Activated CD8-positive, alpha-beta T cell treated with anti-CD3 and anti-CD28 coated beads for 36 hours (primary cell): ENCODE measurements around the gene TBC1D1. TPM values are rescaled to one million over a fixed set of nuclear protein-coding genes. Genes with fewer than 3 reads are reported as not detected.

Source experiments
- ATAC-seq: fragments of 200-7000 bp; cut with Tn5 transposase; one replicate; pipeline ENCODE4 v1.10.0; 2021; ENCODE audit warnings: mild to moderate bottlenecking, moderate library complexity
- CTCF ChIA-PET: fragments of 350-600 bp; sonication (Branson Sonifier 250); formaldehyde crosslinking; loops from one replicate; lab custom pipeline; 2021; ENCODE audit warnings: antibody characterized with exemption; lab: Charles Lee
- POLR2A ChIA-PET: fragments of 350-600 bp; sonication (Branson Sonifier 250); formaldehyde crosslinking; loops from one replicate; lab custom pipeline; 2021; ENCODE audit warnings: antibody characterized with exemption; lab: Charles Lee
- DNase-seq: peaks from one replicate; pipeline ENCODE4 v3.0.0-alpha.2; 2020
- H3K27ac Mint-ChIP-seq: one replicate; pipeline ENCODE4 v1.8.0; 2021; ENCODE audit warnings: mild to moderate bottlenecking, mixed read lengths
- H3K27me3 Mint-ChIP-seq: one replicate; pipeline ENCODE4 v1.8.0; 2021; ENCODE audit warnings: mixed read lengths
- H3K36me3 Mint-ChIP-seq: one replicate; pipeline ENCODE4 v1.8.0; 2021; ENCODE audit warnings: low read depth, mixed read lengths
- H3K4me1 Mint-ChIP-seq: one replicate; pipeline ENCODE4 v1.8.0; 2021; ENCODE audit warnings: low read depth, mixed read lengths
- H3K4me3 Mint-ChIP-seq: one replicate; pipeline ENCODE4 v1.8.0; 2021; ENCODE audit warnings: mild to moderate bottlenecking, moderate library complexity, mixed read lengths
- H3K9me3 Mint-ChIP-seq: one replicate; pipeline ENCODE4 v1.8.0; 2021; ENCODE audit warnings: mixed read lengths
- intact Hi-C: fragments of 100-400 bp; cut with micrococcal nuclease; formaldehyde crosslinking; loops from one replicate; pipeline ENCODE4 v1.10.0; 2022
- total RNA-seq, 2 experiments: library from RNA; stranded (reverse); gene quantifications; one replicate each; pipeline ENCODE4 v1.2.3, GENCODE V29; 2021
- TF ChIP-seq, protein P1 (sequence below): fragments of 200-600 bp; IDR thresholded peaks from one replicate; pipeline ENCODE4 v1.8.0; 2022; ENCODE audit warnings: antibody characterized with exemption, mild to moderate bottlenecking

TBC1D1 gene
- total RNA-seq, 2 experiments from 2014 or later, result 79.4 to 91.4 TPM

DNA sequence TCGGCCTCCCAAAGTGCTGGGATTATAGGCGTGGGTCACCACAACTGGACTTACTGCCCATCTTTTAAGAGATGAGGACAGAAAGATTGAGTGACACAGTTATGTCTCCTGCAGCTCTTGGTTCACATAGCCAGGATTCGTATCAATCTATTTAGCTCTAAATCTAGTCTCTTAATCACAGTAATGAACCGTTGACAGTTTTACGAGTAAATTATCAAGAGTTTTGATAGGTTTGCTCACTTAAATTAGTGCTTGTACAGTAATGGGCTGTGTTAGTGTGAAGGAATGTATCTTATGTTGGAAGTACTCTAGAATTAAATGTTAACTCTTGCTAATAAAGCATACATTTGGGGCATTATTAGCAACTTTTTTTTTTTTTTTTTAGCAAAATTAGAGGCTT, 175.0 kb downstream of the TBC1D1 start:
- CTCF ChIA-PET, result interaction anchor here (2.6 kb wide), 1 partner anchor 253 kb away, joined by 6 read pairs; no protein-coding TSS in a partner anchor
- no peak for DNase-seq
- intact Hi-C loops, result loop anchor here (10.0 kb wide), 2 partner anchors 249 to 609 kb away; no protein-coding TSS in a partner anchor

DNA sequence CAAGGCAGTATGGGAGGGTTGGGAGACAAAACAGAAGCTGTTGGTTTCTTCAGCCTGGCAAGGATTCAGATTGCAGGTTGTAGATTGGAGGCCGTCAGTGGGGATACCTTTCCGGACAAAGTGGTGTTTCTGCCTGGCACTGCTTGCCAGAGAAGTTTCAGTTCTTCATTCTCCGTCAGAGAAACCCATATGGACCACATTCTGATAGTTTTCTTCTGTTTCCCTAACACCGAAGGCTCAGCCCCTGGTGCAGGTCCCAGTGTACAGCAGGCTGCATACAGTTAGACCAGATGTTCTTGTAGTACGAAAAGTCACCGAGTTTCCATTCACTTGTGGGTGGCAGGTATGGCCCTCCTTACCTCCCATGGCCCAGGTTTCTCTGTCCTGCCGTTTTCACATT, 176.6 kb downstream of the TBC1D1 start:
- ATAC-seq, result no peak
- ChIA-PET POLR2A (no interaction called here), CTCF (no interaction called here)
- Mint-ChIP-seq H3K36me3 (peaks cover 5% of the 10 kb centered on the region), H3K4me1 (peaks cover 20% of the 10 kb centered on the region), H3K4me3 (no peak overlapping the region), H3K27me3 (no peaks in the 10 kb centered on the region), H3K9me3 (no peaks in the 10 kb centered on the region), H3K27ac (no peak overlapping the region)
- TF ChIP-seq, protein P1, sequence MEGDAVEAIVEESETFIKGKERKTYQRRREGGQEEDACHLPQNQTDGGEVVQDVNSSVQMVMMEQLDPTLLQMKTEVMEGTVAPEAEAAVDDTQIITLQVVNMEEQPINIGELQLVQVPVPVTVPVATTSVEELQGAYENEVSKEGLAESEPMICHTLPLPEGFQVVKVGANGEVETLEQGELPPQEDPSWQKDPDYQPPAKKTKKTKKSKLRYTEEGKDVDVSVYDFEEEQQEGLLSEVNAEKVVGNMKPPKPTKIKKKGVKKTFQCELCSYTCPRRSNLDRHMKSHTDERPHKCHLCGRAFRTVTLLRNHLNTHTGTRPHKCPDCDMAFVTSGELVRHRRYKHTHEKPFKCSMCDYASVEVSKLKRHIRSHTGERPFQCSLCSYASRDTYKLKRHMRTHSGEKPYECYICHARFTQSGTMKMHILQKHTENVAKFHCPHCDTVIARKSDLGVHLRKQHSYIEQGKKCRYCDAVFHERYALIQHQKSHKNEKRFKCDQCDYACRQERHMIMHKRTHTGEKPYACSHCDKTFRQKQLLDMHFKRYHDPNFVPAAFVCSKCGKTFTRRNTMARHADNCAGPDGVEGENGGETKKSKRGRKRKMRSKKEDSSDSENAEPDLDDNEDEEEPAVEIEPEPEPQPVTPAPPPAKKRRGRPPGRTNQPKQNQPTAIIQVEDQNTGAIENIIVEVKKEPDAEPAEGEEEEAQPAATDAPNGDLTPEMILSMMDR, result no peak
- intact Hi-C loops, result loop anchor here (10.0 kb wide), 2 partner anchors 247 to 607 kb away; no protein-coding TSS in a partner anchor
- DNase-seq, result no peak

More for the DNA sequence above, 175.0 kb downstream of the TBC1D1 start:
- POLR2A ChIA-PET, result no interaction called here
- H3K27me3 Mint-ChIP-seq, result no peaks in the 10 kb centered on the region
- TF ChIP-seq, protein P1, result no peak
- peaks cover 7% of the 10 kb centered on the region for H3K36me3 Mint-ChIP-seq
- H3K9me3 Mint-ChIP-seq, result no peaks in the 10 kb centered on the region
- H3K4me1 Mint-ChIP-seq, result peaks cover 21% of the 10 kb centered on the region
- no peak for ATAC-seq
- H3K27ac Mint-ChIP-seq, result no peak overlapping the region
- H3K4me3 Mint-ChIP-seq, result no peak overlapping the region

DNA sequence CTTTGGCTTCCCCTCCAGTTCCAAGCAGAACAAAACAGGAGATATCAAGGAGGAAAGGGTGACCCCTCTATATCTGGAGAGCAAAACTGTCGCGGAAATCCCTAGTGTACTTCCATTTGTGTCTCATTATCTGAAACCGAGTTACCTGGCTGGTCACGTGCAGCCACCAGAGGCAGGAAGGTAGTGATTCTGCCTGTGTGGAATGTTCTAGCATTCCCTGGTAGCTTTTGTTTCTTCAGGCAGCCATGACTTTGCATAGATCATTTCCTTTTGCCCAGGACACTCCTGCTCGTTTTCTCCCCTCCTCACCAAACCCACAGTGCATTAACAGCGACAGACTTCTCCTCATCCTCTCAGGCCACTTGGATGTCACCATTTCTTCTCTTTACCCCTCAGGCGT, 177.2 kb downstream of the TBC1D1 start:
- no peaks in the 10 kb centered on the region for H3K27me3 Mint-ChIP-seq
- no peaks in the 10 kb centered on the region for H3K9me3 Mint-ChIP-seq
- TF ChIP-seq, protein P1, result no peak
- POLR2A ChIA-PET, result interaction anchor here (1.2 kb wide), 1 partner anchor 493 kb away, joined by 3 read pairs; no protein-coding TSS in a partner anchor
- no peak overlapping the region for H3K27ac Mint-ChIP-seq
- CTCF ChIA-PET, result interaction anchor here (1.0 to 2.1 kb wide), 5 partner anchors 10 to 252 kb away, joined by 3 to 13 read pairs (median 5); no protein-coding TSS in a partner anchor
- intact Hi-C loops, result loop anchor here (10.0 kb wide), 2 partner anchors 247 to 607 kb away; no protein-coding TSS in a partner anchor
- H3K36me3 Mint-ChIP-seq, result peaks cover 10% of the 10 kb centered on the region
- ATAC-seq (no peak), DNase-seq (no peak)
- peaks cover 19% of the 10 kb centered on the region for H3K4me1 Mint-ChIP-seq
- H3K4me3 Mint-ChIP-seq, result no peak overlapping the region

DNA sequence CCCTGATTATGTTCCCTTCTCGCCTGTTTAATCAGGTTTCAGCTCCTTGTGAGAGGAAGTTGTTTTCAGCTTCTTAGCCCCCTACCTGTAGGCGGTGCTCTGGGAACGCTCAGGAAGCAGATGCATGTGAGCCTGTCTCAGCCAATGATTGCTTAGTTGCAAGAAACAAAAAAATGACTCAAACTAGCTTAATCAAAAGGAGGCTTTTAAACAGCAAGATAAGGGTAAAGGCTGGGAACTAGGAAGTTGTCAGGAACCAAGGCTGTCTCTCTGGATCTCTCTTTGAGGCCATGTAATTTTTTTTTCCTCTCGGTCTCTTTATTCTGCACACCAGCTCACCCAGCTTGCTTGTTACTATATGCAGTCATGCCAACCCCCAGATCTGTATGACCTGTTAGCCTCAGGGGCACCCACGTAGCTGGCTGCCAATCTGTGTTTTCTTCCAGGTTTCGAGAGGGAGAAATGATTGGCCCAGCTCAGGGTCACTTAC, 178.4 kb downstream of the TBC1D1 start:
- peaks cover 19% of the 10 kb centered on the region for H3K4me1 Mint-ChIP-seq
- POLR2A ChIA-PET, result interaction anchor here (1.2 kb wide), 2 partner anchors 60 to 492 kb away, joined by 3 to 4 read pairs; no protein-coding TSS in a partner anchor
- ATAC-seq, result peak; percentile 79
- no peak overlapping the region for H3K4me3 Mint-ChIP-seq
- no peaks in the 10 kb centered on the region for H3K27me3 Mint-ChIP-seq
- peak; percentile 26 for DNase-seq
- CTCF ChIA-PET, result interaction anchor here (0.9 to 2.1 kb wide), 12 partner anchors 9 to 690 kb away, joined by 3 to 13 read pairs (median 4); no protein-coding TSS in a partner anchor
- TF ChIP-seq, protein P1, result no peak
- H3K9me3 Mint-ChIP-seq, result no peaks in the 10 kb centered on the region
- H3K36me3 Mint-ChIP-seq, result peaks cover 10% of the 10 kb centered on the region
- intact Hi-C loops, result loop anchor here (10.0 kb wide), 2 partner anchors 245 to 605 kb away; no protein-coding TSS in a partner anchor
- H3K27ac Mint-ChIP-seq, result no peak overlapping the region

DNA sequence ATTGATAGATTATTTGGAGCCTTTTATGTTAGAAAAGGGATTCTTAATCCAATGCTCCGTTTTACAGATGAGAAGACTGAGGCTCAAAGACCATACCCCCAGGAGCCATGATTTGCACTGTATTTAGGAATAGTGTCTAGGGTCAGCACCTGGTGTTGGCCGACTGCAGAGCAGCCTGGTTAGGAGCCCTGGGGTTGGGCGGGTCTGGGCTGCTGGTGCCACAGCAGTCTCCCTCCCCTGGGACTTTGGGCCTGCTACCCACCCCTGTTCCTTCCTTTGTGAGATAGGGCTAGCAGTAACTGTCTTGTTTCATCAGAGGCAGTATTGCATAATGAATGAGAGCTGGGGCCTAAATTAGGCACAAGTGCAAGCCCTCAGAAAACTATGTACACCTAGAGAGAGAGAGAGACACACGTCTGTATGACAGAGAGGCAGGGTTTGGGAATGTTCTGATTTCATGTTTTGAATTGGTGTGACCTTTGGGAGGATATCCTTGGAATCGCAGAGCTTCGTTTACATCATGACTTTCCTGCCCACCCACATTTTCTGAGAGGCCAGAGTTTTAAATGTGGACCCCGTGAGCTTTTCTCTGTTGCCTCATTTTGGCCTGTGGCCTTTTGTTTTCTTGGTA, 181.0 kb downstream of the TBC1D1 start:
- CTCF ChIA-PET, result interaction anchor here (0.7 kb wide), 1 partner anchor 659 kb away, joined by 3 read pairs; no protein-coding TSS in a partner anchor
- Mint-ChIP-seq H3K27ac (peak overlapping the region; percentile 68), H3K4me1 (peaks cover 31% of the 10 kb centered on the region), H3K4me3 (no peak overlapping the region), H3K27me3 (no peaks in the 10 kb centered on the region), H3K9me3 (no peaks in the 10 kb centered on the region), H3K36me3 (peaks cover 21% of the 10 kb centered on the region)
- ATAC-seq (no peak), DNase-seq (no peak)
- intact Hi-C loops, result no loop called here
- POLR2A ChIA-PET, result no interaction called here
- TF ChIP-seq, protein P1, result no peak
